ENCODE measurements around the gene PGBD1. TPM values are rescaled to one million over a fixed set of nuclear protein-coding genes. Genes with fewer than 3 reads are reported as not detected.

Gene PGBD1, protein sequence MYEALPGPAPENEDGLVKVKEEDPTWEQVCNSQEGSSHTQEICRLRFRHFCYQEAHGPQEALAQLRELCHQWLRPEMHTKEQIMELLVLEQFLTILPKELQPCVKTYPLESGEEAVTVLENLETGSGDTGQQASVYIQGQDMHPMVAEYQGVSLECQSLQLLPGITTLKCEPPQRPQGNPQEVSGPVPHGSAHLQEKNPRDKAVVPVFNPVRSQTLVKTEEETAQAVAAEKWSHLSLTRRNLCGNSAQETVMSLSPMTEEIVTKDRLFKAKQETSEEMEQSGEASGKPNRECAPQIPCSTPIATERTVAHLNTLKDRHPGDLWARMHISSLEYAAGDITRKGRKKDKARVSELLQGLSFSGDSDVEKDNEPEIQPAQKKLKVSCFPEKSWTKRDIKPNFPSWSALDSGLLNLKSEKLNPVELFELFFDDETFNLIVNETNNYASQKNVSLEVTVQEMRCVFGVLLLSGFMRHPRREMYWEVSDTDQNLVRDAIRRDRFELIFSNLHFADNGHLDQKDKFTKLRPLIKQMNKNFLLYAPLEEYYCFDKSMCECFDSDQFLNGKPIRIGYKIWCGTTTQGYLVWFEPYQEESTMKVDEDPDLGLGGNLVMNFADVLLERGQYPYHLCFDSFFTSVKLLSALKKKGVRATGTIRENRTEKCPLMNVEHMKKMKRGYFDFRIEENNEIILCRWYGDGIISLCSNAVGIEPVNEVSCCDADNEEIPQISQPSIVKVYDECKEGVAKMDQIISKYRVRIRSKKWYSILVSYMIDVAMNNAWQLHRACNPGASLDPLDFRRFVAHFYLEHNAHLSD
- total RNA-seq = 3.0 TPM

DNA sequence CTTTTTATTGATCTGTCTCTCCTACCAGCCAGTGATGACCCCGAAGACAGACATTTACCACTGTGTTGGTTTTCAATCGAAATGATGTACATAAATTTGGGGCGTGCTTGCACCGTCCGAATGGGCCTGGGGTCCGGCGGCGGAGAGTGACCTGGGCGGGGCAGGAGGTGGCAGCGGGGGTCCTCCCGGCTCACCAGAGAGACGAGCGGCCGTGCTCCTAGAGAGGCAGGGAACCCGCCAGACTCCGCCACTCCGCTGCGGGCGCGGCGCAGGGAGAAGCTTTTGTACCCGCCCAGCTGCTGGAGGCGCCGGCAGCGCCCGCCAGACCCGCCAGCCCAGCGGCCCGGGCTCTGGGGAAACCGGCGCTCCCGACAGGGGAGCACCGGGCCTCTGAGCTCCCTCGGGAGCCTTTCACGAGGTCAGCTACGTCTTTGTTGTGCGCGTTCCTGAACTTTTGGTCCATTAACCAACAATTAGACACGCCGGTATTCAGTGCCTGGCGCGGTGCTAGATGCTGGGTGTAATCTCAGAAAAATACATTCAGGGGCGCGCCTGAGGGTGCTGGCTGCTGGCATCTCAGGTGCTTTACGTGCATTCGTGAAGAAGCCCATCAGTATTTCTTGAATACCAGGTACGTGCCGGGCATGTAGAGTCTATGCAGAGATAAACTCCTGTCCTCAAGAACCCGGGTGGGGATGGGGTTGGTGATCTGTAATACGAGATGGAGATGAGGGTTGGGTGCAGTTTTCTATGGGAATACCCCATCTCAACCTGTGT is at the start of gene PGBD1:
TSS of gene PGBD1 (plus strand) at position 285 of the 777 bp plus-strand sequence. CDS start 2,242 bp downstream, outside the sequence.
- no peak for DNase-seq

DNA sequence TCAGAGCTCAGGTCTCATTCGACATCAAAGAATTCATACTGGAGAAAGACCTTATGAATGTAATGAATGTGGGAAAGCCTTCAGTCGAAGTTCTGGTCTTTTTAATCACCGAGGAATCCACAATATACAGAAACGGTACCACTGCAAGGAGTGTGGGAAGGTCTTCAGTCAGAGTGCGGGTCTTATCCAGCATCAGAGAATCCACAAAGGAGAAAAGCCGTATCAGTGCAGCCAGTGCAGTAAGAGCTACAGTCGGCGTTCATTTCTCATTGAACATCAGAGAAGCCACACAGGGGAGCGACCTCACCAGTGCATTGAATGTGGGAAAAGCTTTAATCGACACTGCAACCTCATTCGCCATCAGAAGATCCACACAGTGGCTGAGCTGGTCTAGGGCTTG is 48.6 kb upstream of the PGBD1 start:
- no peak for DNase-seq

DNA sequence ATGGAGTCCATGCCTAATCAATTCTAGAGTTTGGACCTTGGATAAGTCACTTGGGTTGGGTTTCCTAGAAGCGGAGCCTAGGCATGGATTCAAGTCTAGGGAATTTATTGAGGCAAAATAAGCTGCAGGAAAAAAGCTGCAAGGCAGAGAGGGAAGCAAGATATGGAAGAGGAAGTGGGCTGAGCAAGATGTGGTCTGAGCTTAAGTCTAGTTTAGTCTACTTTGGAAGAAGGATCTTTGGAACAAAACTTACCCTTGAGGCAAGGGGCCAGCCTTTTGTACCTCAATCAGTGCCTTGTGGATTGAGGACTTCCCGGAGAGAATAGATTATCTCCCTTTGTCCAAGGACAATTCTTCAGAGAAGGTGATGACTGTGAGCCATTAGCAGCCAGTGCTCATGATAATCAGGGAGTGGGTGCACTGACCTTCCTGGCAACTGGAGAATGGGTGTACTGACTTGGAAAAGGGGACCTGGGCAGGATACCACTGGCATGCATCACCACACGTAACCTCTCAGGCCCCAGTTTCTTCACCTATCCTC is 45.4 kb upstream of the PGBD1 start:
- DNase-seq = no peak

DNA sequence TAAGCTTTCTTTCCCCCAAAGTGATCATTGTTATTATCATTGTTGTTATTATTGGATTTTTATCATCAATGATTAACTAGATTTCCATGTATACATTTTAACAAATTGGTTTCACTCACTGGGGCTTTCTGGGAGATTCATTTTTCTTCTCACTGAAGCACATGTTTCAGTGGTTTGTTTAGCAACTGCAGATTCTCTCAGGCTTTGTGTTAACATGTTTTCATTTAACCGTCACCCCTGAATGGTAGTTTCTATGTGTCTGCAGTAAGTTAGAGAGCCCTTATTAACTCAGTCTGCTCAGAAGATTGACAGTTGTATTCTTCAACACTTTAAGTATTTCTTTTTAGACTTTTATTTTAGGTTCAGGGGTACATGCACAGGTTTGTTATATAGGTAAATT is 41.7 kb upstream of the PGBD1 start:
- no peak for DNase-seq

DNA sequence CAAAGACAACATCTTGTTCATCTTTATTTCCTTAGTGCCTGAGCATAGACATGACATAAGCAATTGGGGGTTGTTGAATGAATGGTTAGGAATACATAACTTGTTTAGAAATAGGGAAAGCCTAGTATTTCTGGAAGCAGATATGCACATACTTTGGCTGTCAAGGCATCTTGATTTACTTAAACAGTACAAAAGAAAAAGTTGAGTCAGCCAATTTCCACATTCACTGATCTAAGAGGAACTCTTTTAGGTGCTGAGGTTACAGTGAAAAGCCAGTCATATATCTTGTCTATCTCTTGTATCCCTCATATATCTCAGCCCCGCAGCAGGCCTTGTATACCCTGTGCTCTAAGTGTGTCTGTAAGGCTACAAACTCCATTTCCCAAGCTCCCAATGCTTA is 40.9 kb upstream of the PGBD1 start:
- no peak for DNase-seq

DNA sequence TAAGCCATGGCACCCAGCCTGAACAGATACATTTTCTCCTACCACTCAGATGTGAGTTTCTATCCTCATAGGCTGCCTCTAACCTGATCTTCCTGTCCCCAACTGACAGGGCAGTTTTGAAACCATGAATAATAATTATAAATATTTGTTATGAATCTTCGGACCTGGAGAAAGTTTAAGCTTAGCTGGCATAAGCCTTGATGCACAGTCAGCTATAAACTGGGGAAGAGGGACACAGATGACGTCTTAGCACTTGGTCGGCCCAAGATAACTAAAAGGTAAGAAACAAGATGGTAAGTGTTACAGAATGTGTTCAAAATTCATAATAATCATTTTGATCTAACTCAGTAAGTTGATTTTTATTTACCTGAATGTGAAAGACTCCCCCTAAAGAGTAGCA is 37.4 kb upstream of the PGBD1 start:
- no peak for DNase-seq

DNA sequence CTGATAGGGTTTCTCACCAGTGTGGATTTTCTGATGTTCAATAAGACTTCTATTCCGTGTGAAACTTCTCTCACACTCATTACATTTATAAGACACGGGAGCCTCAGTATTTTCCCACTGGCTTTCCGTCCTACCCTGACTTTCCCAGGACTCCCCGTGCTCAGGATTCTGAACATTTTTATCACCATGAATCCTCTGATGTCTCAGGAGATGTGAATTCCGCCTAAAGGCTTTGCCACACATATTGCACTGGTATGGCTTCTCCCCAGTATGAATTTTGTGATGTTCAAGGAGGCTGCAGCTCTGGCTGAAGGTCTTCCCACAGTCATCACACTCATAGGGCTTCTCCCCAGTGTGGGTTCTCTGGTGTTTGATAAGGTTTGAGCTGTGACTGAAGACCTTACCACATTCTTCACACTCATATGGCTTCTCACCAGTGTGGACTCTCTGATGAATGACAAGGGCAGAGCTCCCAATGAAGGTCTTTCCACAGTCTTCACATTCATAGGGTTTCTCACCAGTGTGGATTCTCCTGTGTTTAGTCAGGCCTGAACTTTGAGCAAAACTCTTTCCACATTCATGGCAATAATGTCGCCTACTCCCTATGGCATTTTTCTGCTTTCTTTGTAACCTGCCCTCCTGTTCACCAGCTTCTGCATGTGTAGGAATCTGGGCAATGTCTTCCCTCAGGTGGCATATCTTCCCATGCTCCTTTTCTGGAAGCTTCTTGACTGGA is 36.0 kb upstream of the PGBD1 start:
- no peak for DNase-seq

DNA sequence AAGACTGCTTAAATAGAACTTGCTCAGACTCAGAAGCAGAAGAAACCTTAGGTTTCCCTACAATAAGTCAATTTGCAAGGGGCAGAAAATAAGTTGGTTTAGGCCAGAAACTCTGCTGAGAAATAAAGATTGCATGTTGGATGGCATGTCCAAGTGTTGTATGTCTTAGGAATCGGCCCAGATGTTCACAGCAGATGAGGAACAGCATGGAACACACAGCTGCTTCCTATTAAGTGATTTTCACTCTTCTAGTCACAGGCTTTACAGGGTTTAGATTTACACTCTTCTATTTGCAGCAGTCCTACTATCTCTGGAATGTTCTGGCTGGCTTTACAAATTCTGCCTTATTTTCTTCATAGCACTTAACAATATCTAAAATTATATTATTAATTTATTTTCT is 32.5 kb upstream of the PGBD1 start:
- DNase-seq = peak; percentile 47

DNA sequence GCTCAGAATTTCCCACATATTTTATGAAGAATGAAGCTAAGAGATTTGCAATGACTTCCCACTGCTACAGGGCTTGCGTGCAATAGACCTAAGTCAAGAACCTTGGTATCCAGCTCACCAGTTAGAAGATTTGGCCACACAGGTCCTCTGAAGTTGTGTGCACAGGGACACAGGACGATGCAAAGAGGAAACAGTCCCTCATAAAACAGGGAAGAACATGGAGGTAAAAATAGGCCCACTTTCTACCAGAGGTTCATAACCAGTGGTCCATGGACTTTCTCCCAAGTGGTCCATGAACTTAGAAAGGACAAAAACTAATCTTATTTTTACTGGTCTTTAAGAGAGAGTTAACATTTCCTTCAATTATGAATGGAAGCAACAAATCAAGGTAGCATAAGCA is 30.6 kb upstream of the PGBD1 start:
- DNase-seq = no peak

DNA sequence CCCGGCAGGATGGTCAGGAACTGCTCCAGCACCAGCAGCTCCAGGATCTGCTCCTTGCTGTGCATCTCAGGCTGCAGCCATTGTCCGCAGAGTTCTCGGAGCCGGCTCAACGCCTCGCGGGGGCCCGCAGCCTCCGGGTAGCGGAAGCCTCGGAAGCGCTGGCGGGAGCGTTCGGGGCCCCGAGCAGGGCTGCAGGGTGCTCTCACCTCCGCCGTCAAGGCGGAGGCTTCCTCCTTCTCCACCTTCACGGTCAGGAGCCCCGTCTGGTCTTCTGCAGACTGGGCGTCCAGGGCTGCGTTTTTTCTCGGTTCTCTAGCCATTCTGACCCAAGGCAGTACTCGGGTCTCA is 29.7 kb upstream of the PGBD1 start:
- no peak for DNase-seq

DNA sequence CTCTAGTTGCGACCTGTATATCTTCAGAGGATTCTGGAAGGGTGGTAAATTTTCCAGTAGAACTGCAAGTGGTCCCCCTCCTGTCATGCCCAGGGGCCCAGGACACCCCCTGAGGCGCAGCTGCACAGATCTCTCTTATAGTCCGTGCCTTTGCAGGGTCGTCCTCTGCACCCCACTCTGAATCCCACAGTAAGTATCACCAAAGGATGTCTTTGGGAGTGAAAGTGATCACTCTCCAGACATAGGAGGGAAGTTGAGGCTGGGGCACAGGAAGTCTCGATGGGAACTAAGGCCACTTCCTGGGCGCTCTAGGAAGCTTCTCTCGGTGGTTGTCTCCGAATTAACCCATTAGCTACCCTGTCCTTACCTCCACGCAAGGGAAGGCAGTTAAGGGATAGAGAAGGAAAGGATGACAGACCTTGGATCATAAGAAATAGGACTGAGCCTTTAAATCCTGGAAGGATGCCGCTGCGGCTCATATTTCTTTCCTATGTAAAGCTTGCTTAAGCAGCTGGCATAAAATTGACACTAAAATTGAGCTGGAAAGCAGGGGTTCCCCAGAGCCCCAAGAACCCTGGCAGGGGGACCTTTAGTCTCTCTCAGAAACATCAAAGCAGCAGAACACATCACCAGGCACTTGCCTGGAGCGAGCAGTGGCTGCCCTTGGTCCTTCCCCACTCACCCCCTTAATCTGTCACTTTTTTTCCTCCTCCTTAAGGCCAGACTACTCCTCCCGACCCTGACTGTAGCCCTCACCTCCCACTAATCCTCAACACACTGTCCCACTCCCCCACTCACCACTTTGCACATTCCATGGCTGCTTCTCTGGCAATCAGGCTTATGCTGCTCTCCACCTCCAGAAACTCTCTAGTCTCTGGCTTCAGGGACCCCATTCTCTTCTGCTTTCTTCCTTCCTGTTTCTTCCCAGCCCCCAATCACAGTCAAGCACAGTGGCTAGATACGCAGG is 29.1 kb upstream of the PGBD1 start, which contains the start of gene ZKSCAN4:
TSS of gene ZKSCAN4 (minus strand) at position 261 of the 967 bp plus-strand sequence. CDS start 289 bp downstream, outside the sequence.
- peak; percentile 70 for DNase-seq

DNA sequence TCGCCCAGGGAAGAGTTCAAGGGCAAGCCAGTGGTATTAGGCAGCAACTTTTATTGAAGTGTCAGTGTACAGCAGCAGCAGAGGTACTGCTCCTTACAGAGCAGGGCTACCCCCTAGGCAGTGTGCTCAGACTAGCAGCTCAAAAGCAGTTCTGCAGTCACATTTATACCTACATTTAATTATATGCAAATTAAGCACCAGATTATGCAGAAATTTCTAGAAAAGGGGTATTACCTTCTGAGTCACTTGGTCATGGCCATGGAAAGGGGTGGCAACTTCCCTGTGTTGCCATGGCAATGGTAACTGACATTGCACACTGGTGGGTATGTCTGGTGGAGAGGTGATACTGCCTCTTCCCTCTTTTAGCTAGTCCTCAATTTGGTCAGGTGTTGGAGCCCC is 27.3 kb upstream of the PGBD1 start:
- no peak for DNase-seq

DNA sequence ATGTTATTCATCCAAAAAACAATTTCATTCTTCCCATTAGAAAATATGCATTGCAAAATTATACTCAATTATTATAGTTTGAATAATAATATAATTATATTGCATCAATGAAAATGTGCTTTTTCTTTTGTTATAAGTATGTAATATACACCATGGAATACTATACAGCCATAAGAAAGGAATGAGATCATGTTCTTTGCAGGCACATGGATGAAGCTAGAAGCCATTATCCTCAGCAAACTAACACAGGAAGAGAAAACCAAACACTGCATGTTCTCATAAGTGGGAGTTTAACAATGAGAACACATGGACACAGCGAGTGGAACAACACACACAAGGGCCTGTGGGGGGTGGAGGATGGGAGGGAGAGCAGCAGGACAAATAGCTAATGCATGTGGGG is 24.3 kb upstream of the PGBD1 start:
- no peak for DNase-seq

DNA sequence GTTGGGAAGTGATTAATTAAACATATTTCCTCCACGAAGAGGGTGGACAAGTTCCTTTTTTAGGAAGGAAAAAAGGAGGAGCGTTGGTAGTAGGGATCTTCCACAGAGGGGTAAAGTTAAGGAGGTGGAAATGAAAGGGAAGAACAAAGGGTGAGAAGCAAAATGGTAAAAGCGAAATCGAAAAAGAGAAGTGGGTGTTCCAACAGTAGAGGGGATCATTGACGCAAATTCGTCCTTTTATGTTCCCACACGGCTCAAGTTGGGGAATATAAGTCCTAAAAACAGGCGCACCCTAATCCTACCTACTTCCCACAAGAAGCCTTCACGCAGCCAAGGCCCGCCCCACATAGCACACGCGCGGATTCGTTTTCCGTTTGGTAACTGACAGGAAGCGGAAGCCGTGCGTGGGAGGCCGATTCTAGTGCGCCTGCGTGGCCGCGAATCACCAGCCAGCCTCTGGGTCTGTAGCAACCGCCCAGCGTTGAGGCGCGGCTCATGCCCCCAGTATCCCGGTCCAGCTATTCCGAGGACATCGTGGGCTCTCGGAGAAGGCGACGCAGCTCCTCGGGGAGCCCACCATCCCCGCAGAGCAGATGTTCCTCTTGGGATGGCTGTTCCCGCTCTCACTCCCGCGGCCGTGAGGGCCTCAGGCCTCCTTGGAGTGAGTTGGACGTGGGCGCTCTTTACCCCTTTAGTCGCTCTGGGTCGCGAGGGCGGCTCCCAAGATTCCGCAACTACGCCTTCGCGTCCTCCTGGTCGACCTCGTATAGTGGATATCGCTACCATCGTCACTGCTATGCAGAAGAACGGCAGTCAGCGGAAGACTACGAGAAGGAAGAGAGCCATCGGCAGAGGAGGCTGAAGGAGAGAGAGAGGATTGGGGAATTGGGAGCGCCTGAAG is 22.2 kb upstream of the PGBD1 start, which contains the start of gene NKAPL:
TSS of gene NKAPL (plus strand) at position 421 of the 901 bp plus-strand sequence. CDS start at position 496, 75 bp downstream.
- DNase-seq = peak; percentile 41

DNA sequence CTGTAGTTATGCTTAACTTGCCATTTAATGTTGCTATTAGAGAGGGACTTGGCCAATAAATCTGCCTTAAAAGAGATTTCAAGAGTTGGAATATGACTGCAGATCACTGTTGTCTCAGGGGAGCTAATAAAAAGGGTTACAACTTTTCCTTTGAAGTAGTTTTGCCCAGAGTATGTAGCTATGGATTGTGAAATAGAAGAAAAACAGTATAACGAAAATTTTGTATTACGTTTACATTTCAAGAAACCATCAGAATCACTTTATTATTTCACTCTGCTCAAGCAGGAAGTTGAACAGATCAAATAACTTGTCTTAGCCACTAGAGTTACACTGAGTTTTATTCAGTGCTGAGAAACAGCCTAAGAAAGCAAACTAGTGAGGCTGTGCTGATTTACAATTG is 17.4 kb upstream of the PGBD1 start:
- DNase-seq = no peak

DNA sequence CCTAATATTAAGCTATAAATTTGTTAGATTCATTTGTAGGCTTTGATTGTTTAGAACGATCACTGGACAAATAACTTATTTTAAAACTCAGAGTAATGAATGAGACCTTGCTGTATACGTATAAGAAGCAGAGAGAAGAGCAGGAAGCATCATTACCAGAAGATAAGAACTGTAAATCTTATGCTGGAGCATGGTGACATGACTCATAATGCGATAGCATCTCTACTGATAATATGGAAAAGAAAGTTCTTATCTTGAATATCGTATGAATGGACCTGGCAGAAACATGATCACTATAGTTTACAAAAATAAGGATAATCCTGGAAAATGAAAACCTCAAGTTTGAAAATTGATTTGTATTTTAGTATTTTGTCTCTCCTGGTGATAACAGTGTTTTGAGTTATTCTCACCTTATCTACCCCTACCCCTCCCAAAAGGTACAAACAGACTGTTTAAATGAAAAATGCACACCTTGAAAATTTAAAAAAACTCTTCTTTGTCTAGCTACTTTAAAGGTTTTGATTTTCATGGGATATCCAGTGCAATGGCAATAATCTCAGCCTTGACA is 16.5 kb upstream of the PGBD1 start:
- no peak for DNase-seq

DNA sequence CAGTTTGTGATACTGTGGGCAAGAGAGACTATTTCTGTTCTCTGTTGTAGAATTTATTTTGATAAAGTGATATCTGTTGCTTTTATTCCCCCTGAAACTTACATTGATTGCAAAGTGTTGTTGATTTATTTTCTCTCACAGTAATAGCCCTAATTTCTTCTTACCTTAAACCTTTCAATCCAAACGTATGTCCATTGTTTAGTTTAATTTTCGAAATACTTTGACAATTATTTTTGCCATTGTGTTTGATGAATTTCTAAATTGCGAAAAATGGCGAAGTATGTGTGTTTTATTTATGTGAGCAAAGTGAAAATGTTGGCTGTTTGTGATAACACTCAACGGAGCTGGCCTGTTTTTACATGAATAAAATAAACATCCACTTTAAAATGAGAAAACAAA is 14.8 kb upstream of the PGBD1 start:
- no peak for DNase-seq

DNA sequence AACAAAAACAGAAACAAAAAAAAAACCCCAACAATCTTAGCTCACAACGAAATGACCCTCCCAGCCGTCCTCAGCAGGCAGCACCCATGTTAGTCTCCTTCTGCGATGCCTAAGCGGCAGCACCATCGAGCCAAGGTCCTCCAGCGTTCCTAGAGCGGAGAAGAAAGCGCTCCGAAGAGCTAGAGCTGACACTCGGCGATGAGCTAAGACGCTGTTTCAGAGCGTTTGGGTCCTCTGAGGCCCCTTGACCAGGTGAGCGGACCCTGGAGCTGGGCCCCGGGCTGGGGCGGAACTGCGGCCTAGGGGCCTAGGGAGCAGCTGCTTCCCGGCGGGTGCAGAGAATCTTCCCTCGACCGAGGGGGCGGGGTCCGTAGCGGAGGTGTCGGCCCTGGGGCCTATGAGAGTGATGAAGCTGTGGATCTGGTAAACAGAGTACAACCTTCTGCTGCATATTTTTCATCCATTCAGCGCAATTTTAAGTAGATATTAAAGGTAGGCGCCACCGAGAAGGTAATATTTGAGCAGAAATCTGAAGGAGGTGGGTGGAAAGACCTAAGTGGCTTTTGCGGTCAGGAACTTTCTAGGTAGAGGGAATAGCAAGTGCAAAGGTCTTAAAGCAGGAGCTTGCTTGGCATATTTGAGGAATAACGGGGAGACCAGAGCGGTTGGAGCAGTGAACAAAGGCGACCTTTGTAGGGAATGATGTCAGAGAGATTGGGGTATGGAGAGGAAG is 14.2 kb upstream of the PGBD1 start, which contains the start of gene ZSCAN26:
TSS of gene ZSCAN26 (plus strand) at position 182 of the 733 bp plus-strand sequence. CDS start 4,777 bp downstream, outside the sequence.
- peak; percentile 69 for DNase-seq

All from skin of body (tissue), 2 donors.